ENCODE measurements around the gene KHSRP.
"Not testable (repeated sequence)": the region's sequence is repeated elsewhere in the genome, so short reads cannot be mapped to it uniquely, and the experiment has no call there.

The KHSRP gene

DNA sequence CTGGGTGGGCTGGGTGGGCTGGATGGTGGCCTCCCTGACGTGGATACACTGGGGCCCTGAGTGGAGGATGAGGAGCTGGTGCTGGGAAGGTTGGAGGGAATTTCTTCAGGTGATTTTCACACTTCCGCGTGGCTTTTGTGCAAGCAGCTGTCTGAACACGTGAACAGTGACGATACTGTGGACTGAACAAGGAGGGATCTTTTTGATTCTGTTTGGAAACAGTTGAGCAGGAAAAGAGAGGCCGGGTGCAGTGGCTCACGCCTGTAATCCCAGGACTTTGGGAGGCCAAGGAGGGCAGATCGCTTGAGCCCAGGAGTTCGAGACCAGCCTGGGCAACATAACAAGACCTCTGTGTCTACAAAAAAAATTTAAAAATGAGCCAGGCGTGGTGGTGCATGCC is 22.6 kb downstream of the KHSRP start:
- POLR2A ChIA-PET, result interaction anchor here (2.3 kb wide), 1 partner anchor 9 kb away, joined by 8 read pairs; the partner anchor contains the start of gene GTF2F1
- CTCF ChIA-PET, result no interaction called here
- DNase-seq (ENCODE audit: extremely low spot score), result no peak
- TF ChIP-seq BHLHE40 (IDR thresholded peaks at IDR 0.05; ENCODE audit: borderline replicate concordance), result no peak
- no peak for TF ChIP-seq FOXM1 (IDR thresholded peaks at IDR 0.05; ENCODE audit: borderline replicate concordance)
- TF ChIP-seq ZNF384 (IDR thresholded peaks at IDR 0.05), result no peak
- TF ChIP-seq, protein P1, sequence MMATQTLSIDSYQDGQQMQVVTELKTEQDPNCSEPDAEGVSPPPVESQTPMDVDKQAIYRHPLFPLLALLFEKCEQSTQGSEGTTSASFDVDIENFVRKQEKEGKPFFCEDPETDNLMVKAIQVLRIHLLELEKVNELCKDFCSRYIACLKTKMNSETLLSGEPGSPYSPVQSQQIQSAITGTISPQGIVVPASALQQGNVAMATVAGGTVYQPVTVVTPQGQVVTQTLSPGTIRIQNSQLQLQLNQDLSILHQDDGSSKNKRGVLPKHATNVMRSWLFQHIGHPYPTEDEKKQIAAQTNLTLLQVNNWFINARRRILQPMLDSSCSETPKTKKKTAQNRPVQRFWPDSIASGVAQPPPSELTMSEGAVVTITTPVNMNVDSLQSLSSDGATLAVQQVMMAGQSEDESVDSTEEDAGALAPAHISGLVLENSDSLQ (IDR thresholded peaks at IDR 0.05), result no peak
- TF ChIP-seq CTBP1 (IDR thresholded peaks at IDR 0.05; ENCODE audit: borderline replicate concordance), result no peak
- TF ChIP-seq NFRKB (IDR thresholded peaks at IDR 0.05), result no peak
- TF ChIP-seq FOXK2 (IDR thresholded peaks at IDR 0.05), result no peak
- no peak for TF ChIP-seq SUZ12 (IDR thresholded peaks at IDR 0.05)
- no peak for TF ChIP-seq L3MBTL2 (conservative IDR thresholded peaks at IDR 0.05)
- TF ChIP-seq TARDBP (IDR thresholded peaks at IDR 0.05), result no peak
- TF ChIP-seq FOXA1 (IDR thresholded peaks at IDR 0.05), result no peak
- no peak for TF ChIP-seq HDGF (IDR thresholded peaks at IDR 0.05; ENCODE audit: borderline replicate concordance)
- no peak for TF ChIP-seq ELF4 (IDR thresholded peaks at IDR 0.05)
- TF ChIP-seq LEF1 (IDR thresholded peaks at IDR 0.05; ENCODE audit: borderline replicate concordance), result no peak
- no peak for TF ChIP-seq ARNT (IDR thresholded peaks at IDR 0.05)
- no peak for TF ChIP-seq SP1 (IDR thresholded peaks at IDR 0.05)

DNA sequence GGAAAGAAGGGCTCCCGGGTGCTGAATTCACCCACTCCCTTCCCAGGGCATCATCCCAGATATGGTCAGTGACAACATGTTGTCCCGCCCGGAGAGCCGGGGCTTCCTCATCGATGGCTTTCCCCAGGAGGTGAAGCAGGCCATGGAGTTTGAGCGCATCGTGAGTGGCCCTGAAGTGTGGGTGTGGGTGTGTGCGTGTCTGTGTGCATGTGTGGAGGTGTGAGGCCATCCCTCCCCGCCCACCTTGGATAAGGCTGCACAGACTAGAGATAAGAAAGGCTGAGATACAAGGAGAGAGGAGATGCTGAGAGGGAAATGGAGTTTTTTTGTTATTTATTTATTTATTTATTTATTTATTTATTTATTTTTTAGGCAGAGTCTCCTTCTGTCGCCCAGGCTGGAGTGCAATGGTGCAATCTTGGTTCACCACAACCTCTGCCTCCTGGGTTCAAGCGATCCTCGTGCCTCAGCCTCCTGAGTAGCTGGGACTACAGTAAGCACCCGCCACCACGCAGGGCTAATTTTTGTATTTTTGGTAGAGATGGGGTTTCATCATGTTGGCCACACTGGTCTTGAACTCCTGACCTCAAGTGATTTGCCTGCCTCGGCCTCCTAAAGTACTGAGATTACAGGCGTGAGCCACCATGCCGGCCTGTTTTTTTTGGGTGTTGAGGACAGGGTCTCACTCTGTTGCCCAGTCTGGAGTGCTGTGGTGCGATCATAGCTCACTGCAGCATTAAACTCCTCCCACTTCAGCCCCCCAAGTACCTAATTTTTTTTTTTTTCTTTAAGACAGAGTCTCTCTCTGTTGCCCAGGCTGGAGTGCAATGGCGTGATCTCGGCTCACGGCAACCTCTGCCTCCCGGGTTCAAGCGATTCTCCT is 24.3 kb downstream of the KHSRP start:
- DNase-seq (ENCODE audit: extremely low spot score); CTCF ChIA-PET: not testable (repeated sequence)
- POLR2A ChIA-PET, result interaction anchor here (1.3 kb wide), 1 partner anchor 39 kb away, joined by 3 read pairs; the partner anchor contains the start of gene CLPP

DNA sequence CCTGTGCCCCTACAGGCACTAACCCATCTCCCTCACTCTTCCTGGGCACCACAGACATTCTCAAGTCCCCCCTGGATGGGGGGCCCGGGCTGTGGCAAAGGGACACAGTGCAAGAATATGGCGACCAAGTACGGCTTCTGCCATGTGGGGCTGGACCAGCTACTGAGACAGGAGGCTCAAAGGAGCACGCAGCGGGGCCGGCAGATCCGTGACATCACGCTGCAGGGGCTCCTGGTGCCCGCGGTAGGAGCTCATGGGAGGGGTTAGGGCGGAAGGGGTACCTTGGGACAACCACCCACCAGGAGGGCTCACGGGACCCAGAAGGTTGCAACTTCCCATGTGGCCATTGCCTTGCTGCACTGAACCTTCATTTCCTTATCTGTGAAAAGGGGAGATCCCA is 28.3 kb downstream of the KHSRP start:
- no peak for DNase-seq (ENCODE audit: extremely low spot score)
- CTCF ChIA-PET, result no interaction called here
- no peak for TF ChIP-seq FOXM1 (IDR thresholded peaks at IDR 0.05; ENCODE audit: borderline replicate concordance)
- TF ChIP-seq ZNF384 (IDR thresholded peaks at IDR 0.05), result no peak
- TF ChIP-seq, protein P1 (IDR thresholded peaks at IDR 0.05), result no peak
- TF ChIP-seq CTBP1 (IDR thresholded peaks at IDR 0.05; ENCODE audit: borderline replicate concordance), result no peak
- no peak for TF ChIP-seq FOXK2 (IDR thresholded peaks at IDR 0.05)
- no peak for TF ChIP-seq ELF4 (IDR thresholded peaks at IDR 0.05)
- no peak for TF ChIP-seq SP1 (IDR thresholded peaks at IDR 0.05)
- TF ChIP-seq FOXA1 (IDR thresholded peaks at IDR 0.05), result no peak
- TF ChIP-seq BHLHE40 (IDR thresholded peaks at IDR 0.05; ENCODE audit: borderline replicate concordance), result no peak
- POLR2A ChIA-PET, result no interaction called here

DNA sequence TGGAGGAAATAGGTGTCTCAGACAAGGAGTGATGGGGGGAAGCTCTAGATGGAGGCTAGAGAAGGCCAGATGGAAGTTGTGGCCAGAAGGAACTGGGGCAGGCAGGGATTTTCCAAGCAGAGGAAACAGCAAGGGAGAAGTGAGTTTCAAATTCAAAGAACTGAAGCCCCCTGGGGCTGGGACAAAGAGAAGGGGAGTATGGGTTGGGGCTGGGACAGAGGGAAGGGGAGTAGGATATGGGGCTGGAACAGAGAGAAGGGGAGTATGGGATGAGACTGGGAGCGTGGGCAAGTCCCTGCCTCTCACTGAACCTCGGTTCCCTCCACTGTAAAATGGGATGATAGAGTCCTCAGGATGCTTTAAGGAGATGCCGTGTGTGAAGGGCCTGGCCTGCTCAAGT is 29.8 kb downstream of the KHSRP start:
- ChIA-PET CTCF (no interaction called here), POLR2A (interaction anchor here (3.2 kb wide), 1 partner anchor 21 kb away, joined by 20 read pairs; the partner anchor contains the start of gene ALKBH7)
- DNase-seq (ENCODE audit: extremely low spot score), result no peak
- TF ChIP-seq SP1 (IDR thresholded peaks at IDR 0.05), result no peak
- no peak for TF ChIP-seq ZNF384 (IDR thresholded peaks at IDR 0.05)
- no peak for TF ChIP-seq CTBP1 (IDR thresholded peaks at IDR 0.05; ENCODE audit: borderline replicate concordance)
- no peak for TF ChIP-seq SUZ12 (IDR thresholded peaks at IDR 0.05)
- TF ChIP-seq, protein P1 (IDR thresholded peaks at IDR 0.05), result no peak
- no peak for TF ChIP-seq TARDBP (IDR thresholded peaks at IDR 0.05)
- no peak for TF ChIP-seq BHLHE40 (IDR thresholded peaks at IDR 0.05; ENCODE audit: borderline replicate concordance)
- TF ChIP-seq LEF1 (IDR thresholded peaks at IDR 0.05; ENCODE audit: borderline replicate concordance), result no peak
- TF ChIP-seq ELF4 (IDR thresholded peaks at IDR 0.05), result no peak
- no peak for TF ChIP-seq ARNT (IDR thresholded peaks at IDR 0.05)
- TF ChIP-seq NFRKB (IDR thresholded peaks at IDR 0.05), result no peak
- no peak for TF ChIP-seq FOXK2 (IDR thresholded peaks at IDR 0.05)
- TF ChIP-seq HDGF (IDR thresholded peaks at IDR 0.05; ENCODE audit: borderline replicate concordance), result no peak
- no peak for TF ChIP-seq FOXM1 (IDR thresholded peaks at IDR 0.05; ENCODE audit: borderline replicate concordance)
- no peak for TF ChIP-seq L3MBTL2 (conservative IDR thresholded peaks at IDR 0.05)
- TF ChIP-seq FOXA1 (IDR thresholded peaks at IDR 0.05), result no peak

DNA sequence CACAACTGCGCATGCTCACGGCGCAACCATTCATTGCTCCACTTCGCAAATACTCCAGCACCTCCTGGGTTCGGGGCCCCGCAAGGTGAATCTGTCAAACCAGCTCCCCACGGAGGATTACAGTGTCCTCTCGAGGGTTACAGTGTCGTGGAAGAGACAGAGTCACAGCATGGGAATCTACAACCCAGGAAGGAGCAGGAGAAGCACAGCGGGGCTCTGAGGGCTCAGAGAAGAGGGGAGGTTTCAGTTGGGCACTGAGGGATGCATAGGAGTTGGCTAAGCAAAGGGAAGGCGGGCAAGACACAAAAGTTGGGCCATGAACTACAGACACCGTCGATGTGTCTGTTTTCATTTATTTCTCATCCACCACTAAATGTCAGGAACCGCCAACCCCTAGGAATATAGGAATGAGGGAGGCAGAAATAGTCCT is 30.6 kb downstream of the KHSRP start:
- DNase-seq (ENCODE audit: extremely low spot score), result no peak
- TF ChIP-seq L3MBTL2 (conservative IDR thresholded peaks at IDR 0.05), result 0 out of 2 replicates have a peak, but pooled peaks have one; percentile 15
- TF ChIP-seq, protein P1 (IDR thresholded peaks at IDR 0.05), result no peak
- CTCF ChIA-PET, result no interaction called here
- POLR2A ChIA-PET, result interaction anchor here (0.8 to 3.2 kb wide), 9 partner anchors 9 to 65 kb away, joined by 3 to 20 read pairs (median 4); partner anchors contain the start of genes ALKBH7, KHSRP and SLC25A23
